ENCODE data around the gene VSIG4.

DNA sequence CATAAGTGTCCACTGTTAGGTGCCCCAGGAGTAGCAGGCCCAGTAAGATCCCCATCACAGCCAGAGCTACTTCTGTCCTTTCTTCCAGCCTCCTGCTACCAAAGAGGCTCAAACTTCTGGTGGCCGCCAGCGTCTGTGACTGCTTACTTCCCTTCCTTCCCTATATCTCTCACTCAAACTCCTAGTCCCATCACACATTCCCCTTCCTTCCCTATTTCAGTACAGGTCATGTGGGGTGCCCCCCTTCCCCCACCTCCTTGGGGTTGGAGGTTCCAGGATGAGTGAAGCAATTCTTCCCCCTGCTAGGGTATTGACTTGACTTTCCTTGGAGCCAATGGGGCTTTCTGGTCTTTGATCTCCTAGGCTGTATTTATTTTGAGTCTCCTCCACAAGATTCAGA is at the start of gene VSIG4:
- TF ChIP-seq POLR2AphosphoS5 (IDR thresholded peaks at IDR 0.05): peak; percentile 22
- TF ChIP-seq, protein P1, sequence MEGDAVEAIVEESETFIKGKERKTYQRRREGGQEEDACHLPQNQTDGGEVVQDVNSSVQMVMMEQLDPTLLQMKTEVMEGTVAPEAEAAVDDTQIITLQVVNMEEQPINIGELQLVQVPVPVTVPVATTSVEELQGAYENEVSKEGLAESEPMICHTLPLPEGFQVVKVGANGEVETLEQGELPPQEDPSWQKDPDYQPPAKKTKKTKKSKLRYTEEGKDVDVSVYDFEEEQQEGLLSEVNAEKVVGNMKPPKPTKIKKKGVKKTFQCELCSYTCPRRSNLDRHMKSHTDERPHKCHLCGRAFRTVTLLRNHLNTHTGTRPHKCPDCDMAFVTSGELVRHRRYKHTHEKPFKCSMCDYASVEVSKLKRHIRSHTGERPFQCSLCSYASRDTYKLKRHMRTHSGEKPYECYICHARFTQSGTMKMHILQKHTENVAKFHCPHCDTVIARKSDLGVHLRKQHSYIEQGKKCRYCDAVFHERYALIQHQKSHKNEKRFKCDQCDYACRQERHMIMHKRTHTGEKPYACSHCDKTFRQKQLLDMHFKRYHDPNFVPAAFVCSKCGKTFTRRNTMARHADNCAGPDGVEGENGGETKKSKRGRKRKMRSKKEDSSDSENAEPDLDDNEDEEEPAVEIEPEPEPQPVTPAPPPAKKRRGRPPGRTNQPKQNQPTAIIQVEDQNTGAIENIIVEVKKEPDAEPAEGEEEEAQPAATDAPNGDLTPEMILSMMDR (IDR thresholded peaks at IDR 0.05): no peak

Measured in gastroesophageal sphincter (tissue), 3 donors.